ENCODE data around the gene KCTD14. TPM values are rescaled to one million over a fixed set of nuclear protein-coding genes. Genes with fewer than 3 reads are reported as not detected.

The KCTD14 gene
- total RNA-seq, 1 experiment from 2014 or later, result 12.5 TPM

- no peak overlapping the region for H4K5ac ChIP-seq (ENCODE audit: insufficient read length, low read depth, low read length)
- H3K4me1 Mint-ChIP-seq, result peaks cover 6 to 13% of the 10 kb centered on the region in 2 experiments
- H4K20me1 ChIP-seq (ENCODE audit: control insufficient read depth, insufficient read depth, insufficient read length), result no peaks in the 10 kb centered on the region
- H2BK120ac ChIP-seq (ENCODE audit: low read depth, low read length, poor library complexity, severe bottlenecking), result no peak overlapping the region
- H3K4ac ChIP-seq (ENCODE audit: low read depth, low read length), result no peak overlapping the region
- H3K27ac ChIP-seq (ENCODE audit: insufficient read length, low read depth, low read length), result no peak overlapping the region
- H3K9ac ChIP-seq (ENCODE audit: extremely low read depth, insufficient read length, low read length), result no peak overlapping the region
- TF ChIP-seq, protein P1, sequence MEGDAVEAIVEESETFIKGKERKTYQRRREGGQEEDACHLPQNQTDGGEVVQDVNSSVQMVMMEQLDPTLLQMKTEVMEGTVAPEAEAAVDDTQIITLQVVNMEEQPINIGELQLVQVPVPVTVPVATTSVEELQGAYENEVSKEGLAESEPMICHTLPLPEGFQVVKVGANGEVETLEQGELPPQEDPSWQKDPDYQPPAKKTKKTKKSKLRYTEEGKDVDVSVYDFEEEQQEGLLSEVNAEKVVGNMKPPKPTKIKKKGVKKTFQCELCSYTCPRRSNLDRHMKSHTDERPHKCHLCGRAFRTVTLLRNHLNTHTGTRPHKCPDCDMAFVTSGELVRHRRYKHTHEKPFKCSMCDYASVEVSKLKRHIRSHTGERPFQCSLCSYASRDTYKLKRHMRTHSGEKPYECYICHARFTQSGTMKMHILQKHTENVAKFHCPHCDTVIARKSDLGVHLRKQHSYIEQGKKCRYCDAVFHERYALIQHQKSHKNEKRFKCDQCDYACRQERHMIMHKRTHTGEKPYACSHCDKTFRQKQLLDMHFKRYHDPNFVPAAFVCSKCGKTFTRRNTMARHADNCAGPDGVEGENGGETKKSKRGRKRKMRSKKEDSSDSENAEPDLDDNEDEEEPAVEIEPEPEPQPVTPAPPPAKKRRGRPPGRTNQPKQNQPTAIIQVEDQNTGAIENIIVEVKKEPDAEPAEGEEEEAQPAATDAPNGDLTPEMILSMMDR (conservative IDR thresholded peaks at IDR 0.05), result no peak
- no peak overlapping the region for H2BK12ac ChIP-seq (ENCODE audit: insufficient read length, low read depth, low read length)
- peaks cover 0 to 5% of the 10 kb centered on the region in 2 experiments; a peak in 2 of 5 replicates for H3K9me3 Mint-ChIP-seq
- H4K91ac ChIP-seq (ENCODE audit: insufficient read length, low read depth, low read length), result no peak overlapping the region
- no peak overlapping the region for H2BK5ac ChIP-seq (ENCODE audit: insufficient read length, low read length)
- H3K23me2 ChIP-seq (ENCODE audit: insufficient read length, low read depth, low read length, poor library complexity, severe bottlenecking), result peaks cover 5% of the 10 kb centered on the region
- no peak overlapping the region for H3K56ac ChIP-seq (ENCODE audit: insufficient read length, low read depth, low read length)
- H3K36me3 Mint-ChIP-seq (ENCODE audit: insufficient read depth in 1 of 3, low read depth in 3 of 3), result no peaks in the 10 kb centered on the region; a peak in 1 of 7 replicates
- no peak overlapping the region for H2BK20ac ChIP-seq (ENCODE audit: low read depth, low read length, poor library complexity, severe bottlenecking)
- H3K4me1 ChIP-seq (ENCODE audit: insufficient read depth, low read length), result no peaks in the 10 kb centered on the region
- H3K27me3 ChIP-seq (ENCODE audit: insufficient read depth, low read length), result no peaks in the 10 kb centered on the region
- no peak overlapping the region for H3T11ph ChIP-seq (ENCODE audit: low read length)
- no peak overlapping the region for H2AK5ac ChIP-seq (ENCODE audit: insufficient read length, low read length)
- H2AFZ ChIP-seq (ENCODE audit: low read length), result no peak overlapping the region
- H3K79me1 ChIP-seq (ENCODE audit: insufficient read depth, low read depth, low read length, poor library complexity, severe bottlenecking), result no peaks in the 10 kb centered on the region
- no peak overlapping the region for H4K8ac ChIP-seq (replicated peaks; ENCODE audit: insufficient read length, low read depth, low read length)
- no peak overlapping the region for H3K4me3 Mint-ChIP-seq
- H3K14ac ChIP-seq (ENCODE audit: insufficient read depth, low read length), result no peak overlapping the region
- H3K9me3 ChIP-seq (ENCODE audit: control insufficient read depth, low read depth, low read length), result no peaks in the 10 kb centered on the region
- H2BK15ac ChIP-seq (ENCODE audit: low read depth, low read length), result no peak overlapping the region
- DNase-seq, result no peak
- H3K18ac ChIP-seq (ENCODE audit: insufficient read length, low read depth, low read length), result no peak overlapping the region
- H3K4me2 ChIP-seq (ENCODE audit: insufficient read depth, insufficient read length, low read length), result no peak overlapping the region
- no CpG with 5 or more reads among the region's 2 CpGs for WGBS (ENCODE audit: extremely low coverage, insufficient read length, low lambda C conversion rate)
- no peaks in the 10 kb centered on the region for H3K79me2 ChIP-seq (ENCODE audit: insufficient read depth, low read length)
- no peak overlapping the region for H3K23ac ChIP-seq (ENCODE audit: insufficient read length, low read depth, low read length)
- H3K27me3 Mint-ChIP-seq (ENCODE audit: low read depth), result no peaks in the 10 kb centered on the region
- no peak overlapping the region for H3K27ac Mint-ChIP-seq
Measured at GRCh38 chr11:78027759-78028158, 4.7 kb upstream of the KCTD14 start.
